GM19452 (cell line): ENCODE results near the gene LPAR1.

ENCODE experiments used
- ATAC-seq: cut with Tn5 transposase; IDR thresholded peaks from one replicate; pipeline ENCODE4 v1.9.1; 2021; ENCODE audit not compliant: unreplicated experiment

The LPAR1 gene

GRCh38 chr9:111003182-111003581 is 35.1 kb downstream of the LPAR1 start:
- ATAC-seq = no peak

GRCh38 chr9:111001526-111001925 is 36.7 kb downstream of the LPAR1 start:
- no peak for ATAC-seq

GRCh38 chr9:111000202-111000601 is 38.1 kb downstream of the LPAR1 start:
- no peak for ATAC-seq

GRCh38 chr9:110999379-110999778 is 38.9 kb downstream of the LPAR1 start:
- no peak for ATAC-seq

- ATAC-seq = no peak
Measured at GRCh38 chr9:110997847-110998246, 40.4 kb downstream of the LPAR1 start.

- no peak for ATAC-seq
Measured at GRCh38 chr9:110996436-110997220, 41.6 kb downstream of the LPAR1 start.

GRCh38 chr9:110995420-110996340 is 42.6 kb downstream of the LPAR1 start:
- ATAC-seq = no peak

- no peak for ATAC-seq
Measured at GRCh38 chr9:110994771-110995241, 43.5 kb downstream of the LPAR1 start.

GRCh38 chr9:110990481-110990880 is 47.8 kb downstream of the LPAR1 start:
- no peak for ATAC-seq

GRCh38 chr9:110986529-110986928 is 51.7 kb downstream of the LPAR1 start:
- no peak for ATAC-seq

- ATAC-seq = no peak
Measured at GRCh38 chr9:110984890-110985437, 53.3 kb downstream of the LPAR1 start.

GRCh38 chr9:110980261-110980660 is 58.0 kb downstream of the LPAR1 start:
- ATAC-seq = no peak

- no peak for ATAC-seq
Measured at GRCh38 chr9:110979636-110980035, 58.6 kb downstream of the LPAR1 start.

GRCh38 chr9:110978516-110978915 is 59.8 kb downstream of the LPAR1 start:
- ATAC-seq = no peak

GRCh38 chr9:110977259-110977709 is 61.0 kb downstream of the LPAR1 start:
- no peak for ATAC-seq

GRCh38 chr9:110975969-110976368 is 62.3 kb downstream of the LPAR1 start:
- ATAC-seq = no peak

- no peak for ATAC-seq
Measured at GRCh38 chr9:110975278-110975677, 63.0 kb downstream of the LPAR1 start.

GRCh38 chr9:110971705-110972104 is 66.6 kb downstream of the LPAR1 start:
- ATAC-seq = no peak

- no peak for ATAC-seq
Measured at GRCh38 chr9:110971234-110971633, 67.0 kb downstream of the LPAR1 start.

GRCh38 chr9:110969971-110970386 is 68.3 kb downstream of the LPAR1 start:
- no peak for ATAC-seq

- no peak for ATAC-seq
Measured at GRCh38 chr9:110968096-110968495, 70.2 kb downstream of the LPAR1 start.
